Measurements from ENCODE around the gene GTF3C6.
"Not testable (repeated sequence)": the region's sequence is repeated elsewhere in the genome, so short reads cannot be mapped to it uniquely, and the experiment has no call there.

The GTF3C6 gene, protein sequence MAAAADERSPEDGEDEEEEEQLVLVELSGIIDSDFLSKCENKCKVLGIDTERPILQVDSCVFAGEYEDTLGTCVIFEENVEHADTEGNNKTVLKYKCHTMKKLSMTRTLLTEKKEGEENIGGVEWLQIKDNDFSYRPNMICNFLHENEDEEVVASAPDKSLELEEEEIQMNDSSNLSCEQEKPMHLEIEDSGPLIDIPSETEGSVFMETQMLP

GRCh38 chr6:110958329-110959192 is at the start of gene GTF3C6:
TSS of gene GTF3C6 (plus strand) at chr6:110958706. CDS start at chr6:110958770, 64 bp downstream.
- peak; percentile 95 for DNase-seq

DNA sequence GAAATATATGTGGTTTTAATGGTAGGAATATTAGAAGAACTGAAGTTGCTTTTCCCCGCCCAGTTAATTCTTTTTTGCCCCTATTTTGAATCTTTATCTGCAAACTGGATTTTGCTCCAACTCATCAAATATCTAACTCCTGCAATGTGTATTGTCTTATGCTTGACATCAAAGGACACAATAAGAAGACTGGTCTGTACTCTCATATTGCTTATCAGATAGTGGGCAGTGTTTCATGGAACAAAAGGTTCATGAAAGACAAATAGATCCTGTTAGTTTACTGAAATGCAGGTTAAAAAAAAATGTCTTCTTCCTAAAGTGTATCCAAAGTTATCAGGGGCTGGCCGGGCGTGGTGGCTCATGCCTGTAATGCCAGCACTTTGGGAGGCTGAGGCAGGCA is 27.7 kb upstream of the GTF3C6 start:
- no peak for DNase-seq

DNA sequence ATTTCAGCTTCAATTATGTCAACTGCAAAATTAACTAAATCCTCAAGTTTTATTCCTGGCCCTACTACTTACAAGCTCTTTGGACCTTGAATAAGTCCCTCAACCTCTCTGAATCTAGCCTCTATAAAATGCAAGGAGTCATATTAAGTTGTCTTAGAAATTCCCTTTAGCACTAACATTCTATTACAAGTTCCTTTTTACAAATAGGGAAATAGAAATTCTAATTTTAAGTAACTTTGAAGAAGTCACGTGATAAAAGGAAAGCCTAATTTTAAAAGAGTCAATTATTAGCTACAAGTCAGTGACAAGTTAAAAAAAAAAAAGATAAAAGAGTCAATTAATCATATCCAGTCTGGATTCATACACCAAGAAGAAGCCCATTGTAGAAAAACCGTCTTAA is 24.6 kb upstream of the GTF3C6 start:
- no peak for DNase-seq

DNA sequence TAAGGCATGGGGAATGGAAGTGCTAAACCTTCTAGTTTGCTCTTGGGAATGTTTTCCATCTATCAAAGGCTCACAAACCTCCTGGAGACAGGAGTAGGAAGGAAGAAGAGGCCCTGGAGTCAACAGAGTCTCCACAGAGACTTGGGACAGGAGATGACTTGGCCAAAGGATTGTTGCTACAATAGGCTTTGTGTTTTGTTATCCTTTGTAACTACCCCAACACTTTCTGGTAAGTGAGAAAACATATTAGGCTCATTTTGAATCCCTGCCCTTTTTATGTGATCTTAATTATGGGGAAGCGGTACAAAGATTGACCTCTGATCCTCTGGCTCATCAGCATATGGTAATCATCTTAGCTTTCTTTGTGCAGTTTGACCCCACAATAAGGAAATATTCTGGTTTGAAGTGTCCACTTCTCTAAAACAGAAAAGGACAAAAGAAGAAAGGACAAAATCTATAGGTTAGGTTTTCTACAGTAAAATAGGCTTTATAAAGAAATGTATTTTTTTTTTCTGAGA is 24.1 kb upstream of the GTF3C6 start:
- DNase-seq, result no peak

DNA sequence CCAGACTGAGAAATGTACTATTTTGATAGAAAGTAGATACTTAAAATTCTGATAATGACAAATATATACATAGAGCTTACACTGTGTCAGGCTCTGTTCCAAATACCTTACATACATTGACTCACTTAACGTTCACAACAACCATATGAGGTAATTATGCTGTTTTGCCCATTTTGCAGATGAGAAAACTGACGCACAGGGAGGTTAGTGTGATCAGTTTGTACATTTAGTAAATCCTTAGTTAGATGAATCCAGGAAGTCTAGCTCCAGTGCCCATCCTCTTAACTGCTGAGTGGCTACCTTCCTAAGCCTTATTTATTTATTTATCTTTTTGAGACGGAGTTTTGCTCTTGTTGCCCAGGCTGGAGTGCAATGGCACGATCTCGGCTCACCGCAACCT is 23.3 kb upstream of the GTF3C6 start:
- no peak for DNase-seq

DNA sequence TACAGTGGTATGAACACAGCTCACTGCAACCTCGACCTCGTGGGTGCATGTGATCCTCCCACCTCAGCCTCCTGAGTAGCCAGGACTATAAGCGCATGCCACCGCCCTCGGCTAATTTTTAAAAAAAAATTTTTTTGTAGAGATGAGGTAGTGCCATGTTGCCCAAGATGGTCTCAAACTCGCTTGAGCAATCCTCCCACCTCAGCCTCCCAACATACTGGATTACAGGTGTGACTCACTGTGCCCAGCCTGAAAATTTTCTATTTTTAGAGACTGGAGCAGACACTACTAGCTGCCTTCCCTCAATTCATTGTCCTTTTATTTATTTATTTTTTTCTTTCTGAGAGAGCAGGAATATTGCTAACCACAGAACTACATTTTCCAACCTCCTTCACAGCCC is 20.3 kb upstream of the GTF3C6 start:
- no peak for DNase-seq

GRCh38 chr6:110939429-110940200 is 18.9 kb upstream of the GTF3C6 start:
- no peak for DNase-seq

DNA sequence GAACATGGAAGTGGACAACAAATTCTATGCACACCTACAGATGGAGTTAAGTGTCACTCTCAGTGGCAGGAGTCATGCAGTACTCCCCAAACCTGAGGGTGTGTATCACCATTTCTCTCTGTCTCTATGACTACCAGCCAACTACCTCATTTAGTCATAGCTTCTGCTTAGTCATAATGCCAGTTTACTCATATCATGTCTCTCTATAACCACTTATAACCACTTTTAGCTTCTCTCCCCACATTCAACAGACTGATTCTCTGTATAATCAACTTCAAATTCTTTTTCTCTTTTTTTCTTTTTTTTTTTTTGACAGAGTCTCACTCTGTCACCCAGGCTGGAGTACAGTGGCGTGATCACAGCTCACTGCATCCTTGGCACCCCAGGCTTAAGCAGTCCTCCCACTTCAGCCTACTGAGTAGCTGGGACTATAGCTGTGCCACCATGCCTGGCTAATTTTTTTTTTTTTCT is 13.8 kb upstream of the GTF3C6 start:
- DNase-seq, result no peak

DNA sequence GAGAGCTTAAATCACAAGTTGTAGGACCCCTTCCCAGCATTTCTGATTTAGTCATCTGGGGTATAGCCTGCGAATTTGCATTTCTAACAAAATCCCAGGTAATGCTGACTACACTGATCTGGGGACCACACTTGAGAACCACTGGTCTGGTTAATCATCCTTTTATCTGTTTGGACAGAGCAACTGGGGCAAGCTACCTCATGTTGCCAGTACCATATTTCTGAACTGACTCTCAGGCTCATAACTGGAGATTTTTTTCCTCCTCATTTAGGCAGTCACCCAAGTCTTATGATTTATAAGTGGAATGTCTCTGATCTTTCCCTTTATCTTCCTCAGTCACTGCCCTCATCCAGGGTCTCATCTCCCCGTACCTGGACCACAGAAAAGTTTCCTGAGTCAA is 12.0 kb upstream of the GTF3C6 start:
- no peak for DNase-seq

GRCh38 chr6:110949679-110950285 is 8.7 kb upstream of the GTF3C6 start:
- no peak for DNase-seq

DNA sequence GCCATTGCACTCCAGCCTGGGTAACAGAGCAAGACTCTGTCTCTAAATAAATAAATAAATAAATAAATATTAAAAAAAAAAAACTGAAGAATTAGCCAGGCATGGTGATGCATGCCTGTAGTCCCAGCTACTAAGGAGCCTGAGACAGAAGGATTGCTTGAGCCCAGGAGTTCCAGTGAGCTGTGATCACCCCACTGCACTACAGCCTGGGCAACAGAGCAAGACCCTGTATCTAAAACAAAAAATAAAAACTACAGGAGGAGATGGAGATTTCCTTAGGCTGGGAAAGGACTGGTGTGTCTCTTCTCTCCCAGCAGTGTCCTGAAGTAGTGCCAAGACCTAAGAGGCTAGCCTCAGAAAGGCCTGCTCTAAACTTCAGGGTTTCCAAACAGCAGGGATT is 8.1 kb upstream of the GTF3C6 start:
- no peak for DNase-seq

GRCh38 chr6:110951008-110951407 is 7.5 kb upstream of the GTF3C6 start:
- DNase-seq, result no peak

- DNase-seq, result no peak
These were observed 6.3 kb upstream of the GTF3C6 start for GRCh38 chr6:110951986-110952794.

- DNase-seq, result no peak
These were observed 4.7 kb upstream of the GTF3C6 start for GRCh38 chr6:110953633-110954303.

DNA sequence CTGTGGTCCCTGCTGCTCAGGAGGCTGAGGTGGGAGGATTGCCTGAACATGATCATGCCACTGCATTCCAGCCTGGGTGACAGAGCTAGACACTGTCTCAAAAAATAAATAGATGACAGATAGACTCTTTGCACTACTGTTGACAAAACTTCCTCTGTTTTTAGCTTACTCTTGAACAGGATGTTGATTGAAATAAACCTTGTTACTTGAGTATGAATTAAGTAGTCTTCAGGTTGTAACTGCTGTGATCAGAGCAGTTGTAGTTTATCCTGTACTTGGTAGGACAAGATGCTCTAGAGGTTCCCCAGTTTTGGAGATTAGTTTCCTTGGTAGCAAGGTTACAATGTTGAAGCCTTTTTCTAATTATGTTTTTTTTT is 1.5 kb downstream of the GTF3C6 start:
- DNase-seq, result no peak

DNA sequence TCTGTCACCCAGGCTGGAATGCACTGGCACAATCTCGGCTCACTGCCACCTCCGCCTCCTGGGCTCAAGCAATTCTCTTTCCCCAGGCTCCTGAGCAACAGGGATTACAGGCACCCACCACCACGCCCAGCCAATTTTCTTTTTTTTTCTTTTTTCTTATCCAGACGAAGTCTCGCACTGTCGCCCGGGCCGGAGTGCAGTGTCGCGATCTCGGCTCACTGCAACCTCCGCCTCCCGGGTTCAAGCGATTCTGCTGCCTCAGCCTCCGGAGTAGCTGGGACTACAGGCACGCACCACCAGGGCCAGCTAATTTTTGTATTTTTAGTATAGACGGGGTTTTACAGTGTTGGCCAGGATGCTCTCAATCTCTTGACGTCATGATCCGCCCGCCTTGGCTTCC is 4.1 kb downstream of the GTF3C6 start:
- DNase-seq, result not testable (repeated sequence)

- DNase-seq, result no peak
These were observed 7.2 kb downstream of the GTF3C6 start for GRCh38 chr6:110965629-110966229.

DNA sequence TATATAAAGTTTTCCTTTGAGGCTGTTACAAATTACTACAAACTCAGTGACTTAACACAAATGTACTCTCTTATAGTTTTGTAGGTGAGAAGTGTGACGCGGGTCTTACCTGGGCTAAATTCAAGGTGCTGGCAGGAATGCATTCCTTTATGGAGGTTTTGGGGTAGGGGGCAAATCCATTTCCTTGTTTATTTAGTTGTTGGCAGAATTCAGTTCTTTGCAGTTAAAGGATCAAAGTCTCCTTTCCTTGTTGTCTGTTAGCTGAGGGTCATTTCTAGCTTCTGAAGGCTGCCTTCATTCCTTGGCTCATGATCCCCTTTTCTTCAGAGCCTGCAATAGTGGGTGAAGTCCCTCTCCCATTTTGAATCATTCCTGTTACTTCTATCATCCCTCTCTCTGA is 10.2 kb downstream of the GTF3C6 start:
- not testable (repeated sequence) for DNase-seq

DNA sequence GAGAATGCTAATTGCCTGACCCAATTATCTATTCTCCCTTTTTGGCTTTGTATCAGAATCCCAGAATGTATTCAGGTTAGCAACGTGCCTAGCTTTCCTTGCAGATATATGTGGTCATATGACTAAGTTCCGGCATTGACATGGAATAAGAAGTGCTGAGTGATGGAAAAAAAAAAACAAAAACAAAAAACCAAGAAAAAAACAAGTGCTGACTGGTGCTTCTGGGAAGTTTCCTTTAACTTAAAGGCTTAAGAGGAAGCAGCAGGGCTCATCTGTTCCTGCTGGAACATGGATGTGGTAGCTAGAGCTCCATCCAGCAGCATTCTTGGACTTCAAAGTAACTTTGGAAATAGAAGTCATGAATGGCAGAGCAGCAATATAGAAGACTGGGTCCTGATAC is 13.0 kb downstream of the GTF3C6 start:
- DNase-seq, result no peak

DNA sequence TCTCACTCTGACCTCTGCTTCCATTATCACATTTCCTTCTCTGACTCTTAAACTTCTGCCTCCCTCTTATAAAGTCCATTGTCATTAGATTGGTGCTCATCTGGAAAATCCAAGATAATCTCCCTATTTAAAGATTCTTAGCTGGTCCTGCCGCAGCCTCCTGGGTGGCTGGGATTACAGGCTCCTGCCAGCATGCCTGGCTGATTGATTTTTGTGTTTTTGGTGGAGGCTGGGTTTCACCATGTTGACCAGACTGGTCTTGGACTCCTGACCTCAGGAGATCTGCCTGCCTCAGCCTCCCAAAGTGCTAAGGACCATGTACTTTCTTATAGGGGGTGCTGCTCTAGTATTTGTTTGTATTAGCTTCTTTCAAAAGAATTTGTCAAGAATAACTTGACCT is 18.1 kb downstream of the GTF3C6 start:
- no peak for DNase-seq

- no peak for DNase-seq
These were observed 21.1 kb downstream of the GTF3C6 start for GRCh38 chr6:110979565-110980101.

Measured in right forelimb (tissue), 1 donor.